Mucosa of rectum (tissue), 2 donors: ENCODE data around the gene NUBPL.

Source experiments
- H3K27ac ChIP-seq, 2 donors: one replicate each; pipeline ENCODE4 v1.7.0; 2013; ENCODE audit warnings: inconsistent platforms in 2 of 2, low read depth in 2 of 2, low read length in 2 of 2
- H3K27me3 ChIP-seq, 2 donors: one replicate each; pipeline ENCODE4 v1.7.0; 2013; ENCODE audit warnings: low read length in 2 of 2; ENCODE audit not compliant: control insufficient read depth in 2 of 2, insufficient read depth in 2 of 2
- H3K36me3 ChIP-seq, 2 donors: one replicate each; pipeline ENCODE4 v1.7.0; 2013; ENCODE audit warnings: low read length in 2 of 2; ENCODE audit not compliant: control insufficient read depth in 2 of 2, insufficient read depth in 2 of 2
- H3K4me1 ChIP-seq, 2 donors: one replicate each; pipeline ENCODE4 v1.7.0; 2013; ENCODE audit warnings: low read length in 2 of 2, mild to moderate bottlenecking in 1 of 2; ENCODE audit not compliant: control insufficient read depth in 2 of 2, insufficient read depth in 2 of 2
- H3K4me3 ChIP-seq, 2 donors: one replicate each; pipeline ENCODE4 v1.7.0; 2013; ENCODE audit warnings: low read length in 2 of 2
- H3K9ac ChIP-seq, 2 donors: one replicate each; pipeline ENCODE4 v1.7.0; 2013; ENCODE audit warnings: low read length in 2 of 2, low read depth in 1 of 2, mild to moderate bottlenecking in 1 of 2
- H3K9me3 ChIP-seq, 2 donors: one replicate each; pipeline ENCODE4 v1.7.0; 2013; ENCODE audit warnings: low read length in 2 of 2; ENCODE audit not compliant: control insufficient read depth in 2 of 2
- donor health status: healthy.
- donor health status: Normal muscosa, but diverticular disease.

Gene NUBPL

DNA sequence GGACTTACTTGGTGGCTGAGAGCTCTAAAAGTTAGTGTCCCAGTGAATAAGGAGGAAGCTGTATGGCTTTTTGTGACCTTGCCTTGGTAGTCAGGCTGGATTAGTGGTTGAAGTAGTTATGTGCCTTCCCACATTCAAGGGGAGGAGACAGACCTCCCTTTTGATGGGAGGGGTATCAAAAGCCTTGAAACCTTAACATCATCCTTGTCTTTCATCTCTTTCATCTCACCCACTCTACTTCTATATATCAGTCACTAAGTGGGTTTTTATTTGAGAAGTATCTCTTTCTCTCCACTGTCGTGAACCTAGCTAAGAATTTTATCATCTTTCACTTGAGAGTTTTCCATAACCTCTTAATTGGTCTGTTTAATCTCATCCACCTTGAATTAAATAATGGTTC, 15.7 kb downstream of the NUBPL start:
- H3K36me3 ChIP-seq: no peaks in the 10 kb centered on the region
- H3K4me3 ChIP-seq: no peak overlapping the region
- H3K27ac ChIP-seq: no peak overlapping the region
- H3K4me1 ChIP-seq: no peaks in the 10 kb centered on the region
- no peaks in the 10 kb centered on the region for H3K9me3 ChIP-seq
- no peaks in the 10 kb centered on the region for H3K27me3 ChIP-seq
- H3K9ac ChIP-seq: no peak overlapping the region

DNA sequence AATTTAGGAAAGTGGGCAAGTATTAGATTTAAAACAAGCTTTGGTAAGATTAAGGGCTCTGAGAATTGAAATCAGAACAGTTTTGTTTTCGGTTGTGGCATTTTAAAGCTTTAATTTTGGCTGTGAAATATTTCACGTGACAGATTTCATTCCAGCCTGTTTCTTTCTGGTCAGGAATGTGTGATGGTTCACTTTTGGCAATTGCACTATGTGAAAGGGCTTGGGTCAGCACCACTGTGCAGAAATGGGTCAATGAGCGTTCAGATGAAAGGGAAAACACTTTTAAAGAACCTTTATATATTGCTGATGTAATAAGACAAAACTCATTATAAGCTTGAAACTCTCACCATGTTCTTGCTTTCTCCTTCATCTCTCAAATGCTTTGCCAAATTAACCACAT, 17.1 kb downstream of the NUBPL start:
- Histone ChIP-seq H3K27me3 (no peaks in the 10 kb centered on the region), H3K27ac (no peak overlapping the region), H3K9ac (no peak overlapping the region), H3K4me3 (no peak overlapping the region), H3K36me3 (no peaks in the 10 kb centered on the region), H3K4me1 (no peaks in the 10 kb centered on the region), H3K9me3 (no peaks in the 10 kb centered on the region)

DNA sequence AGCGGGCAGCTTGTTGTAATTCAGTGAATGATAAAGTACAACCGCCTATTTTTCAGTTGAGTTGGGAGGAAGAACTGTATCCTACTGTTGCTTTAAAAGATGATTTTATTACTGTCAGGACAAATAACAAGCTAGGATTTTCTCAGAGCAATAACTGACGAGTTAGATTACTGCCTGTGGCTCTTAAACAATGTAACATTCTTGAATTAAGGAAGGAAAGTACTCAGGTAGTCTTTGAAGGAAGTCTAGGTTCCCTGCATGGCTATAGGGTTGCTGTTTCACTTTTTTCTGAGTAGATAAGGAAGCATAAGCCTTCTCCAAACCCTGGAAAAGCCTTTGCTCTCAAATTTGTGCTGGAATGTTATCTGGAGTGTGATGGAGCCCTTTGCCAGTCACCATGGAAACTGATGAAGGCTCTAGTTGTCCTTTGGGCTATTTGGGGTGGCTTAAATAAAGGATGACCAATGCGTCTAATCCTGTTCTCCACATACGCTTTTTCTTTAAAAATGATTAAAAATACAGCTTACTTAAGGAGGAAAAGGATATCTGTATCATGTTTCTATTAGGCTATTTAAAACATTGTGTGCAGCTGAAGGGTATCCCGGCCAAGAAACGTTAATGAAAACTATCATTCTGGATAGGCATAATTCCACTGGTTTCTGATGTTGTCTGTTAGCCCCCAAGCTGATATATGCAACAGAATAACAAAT, 17.7 kb downstream of the NUBPL start:
- no peak overlapping the region for H3K9ac ChIP-seq
- no peak overlapping the region for H3K27ac ChIP-seq
- no peaks in the 10 kb centered on the region for H3K36me3 ChIP-seq
- H3K4me1 ChIP-seq: no peaks in the 10 kb centered on the region
- no peaks in the 10 kb centered on the region for H3K27me3 ChIP-seq
- H3K4me3 ChIP-seq: no peak overlapping the region
- no peaks in the 10 kb centered on the region for H3K9me3 ChIP-seq

DNA sequence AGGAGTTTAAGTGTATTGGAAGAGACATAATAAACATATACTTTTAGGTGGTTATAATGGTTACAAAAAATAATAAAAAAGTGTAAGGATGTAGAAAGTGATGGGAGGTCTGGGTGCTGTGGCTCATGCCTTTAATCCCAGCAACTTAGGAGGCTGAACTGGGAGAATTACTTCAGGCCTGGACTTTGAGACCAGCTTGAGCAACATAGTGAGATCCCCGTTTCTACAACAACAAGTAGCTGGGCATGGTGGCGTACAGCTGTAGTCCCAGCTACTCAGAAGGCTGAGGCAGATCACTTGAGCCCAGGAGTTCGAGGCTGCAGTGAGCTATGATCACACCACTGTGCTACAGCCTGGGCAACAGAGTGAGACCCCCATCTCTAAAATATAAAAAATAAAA, 19.0 kb downstream of the NUBPL start:
- Histone ChIP-seq H3K27ac (no peak overlapping the region), H3K4me1 (no peaks in the 10 kb centered on the region), H3K9me3 (no peaks in the 10 kb centered on the region), H3K27me3 (no peaks in the 10 kb centered on the region), H3K36me3 (no peaks in the 10 kb centered on the region), H3K4me3 (no peak overlapping the region), H3K9ac (no peak overlapping the region)

DNA sequence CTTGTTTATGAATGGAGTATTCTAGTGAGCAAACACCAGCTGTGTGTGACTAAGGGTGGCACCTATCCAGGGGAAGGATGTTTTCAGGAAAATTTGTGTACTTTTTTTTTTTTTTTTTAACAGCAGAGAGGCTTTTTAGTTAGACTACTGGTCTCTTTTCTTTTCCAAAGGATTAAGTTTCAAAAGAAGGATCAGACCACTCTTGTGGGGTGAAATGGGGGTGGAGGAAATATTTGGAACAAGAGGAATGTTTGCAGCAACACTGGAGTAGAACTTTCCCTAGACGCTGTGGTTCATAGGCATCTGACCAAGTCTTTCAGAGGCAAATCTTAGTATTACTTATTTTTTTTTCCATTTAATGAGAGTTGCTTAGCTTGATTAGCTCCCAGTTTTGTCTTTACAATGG, 21.1 kb downstream of the NUBPL start:
- no peaks in the 10 kb centered on the region for H3K9me3 ChIP-seq
- H3K27me3 ChIP-seq: no peaks in the 10 kb centered on the region
- H3K9ac ChIP-seq: no peak overlapping the region
- no peak overlapping the region for H3K27ac ChIP-seq
- H3K36me3 ChIP-seq: no peaks in the 10 kb centered on the region
- no peak overlapping the region for H3K4me3 ChIP-seq
- H3K4me1 ChIP-seq: no peaks in the 10 kb centered on the region

DNA sequence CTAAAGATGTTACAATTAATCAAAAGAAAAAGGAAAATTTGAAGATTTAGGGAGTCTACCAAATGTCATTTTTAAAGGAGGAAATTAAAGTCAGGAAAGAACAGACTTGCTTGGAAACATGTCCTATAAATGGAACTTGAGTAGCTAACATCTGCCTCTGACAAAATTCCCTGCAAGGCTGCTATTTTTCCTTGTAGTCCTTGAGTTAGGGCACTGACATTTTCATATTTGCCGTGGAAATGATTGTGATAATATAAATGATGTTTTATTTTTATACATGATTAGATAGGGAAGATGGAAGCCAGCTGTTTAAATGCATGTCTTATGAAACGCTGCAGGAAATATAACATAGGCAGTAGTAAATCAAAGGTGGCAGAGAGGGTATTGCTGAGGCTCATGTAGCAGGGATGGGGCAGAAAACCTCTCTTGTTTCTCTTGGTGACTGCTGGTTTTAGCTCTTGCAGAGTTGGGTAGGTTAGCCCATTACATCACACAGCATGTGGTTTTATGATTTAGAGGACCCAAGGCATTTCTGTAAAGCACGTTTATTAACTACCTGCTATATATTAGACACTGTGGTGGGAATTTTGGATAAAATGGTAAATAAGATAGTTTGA, 21.7 kb downstream of the NUBPL start:
- H3K4me1 ChIP-seq: no peaks in the 10 kb centered on the region
- no peaks in the 10 kb centered on the region for H3K27me3 ChIP-seq
- H3K36me3 ChIP-seq: no peaks in the 10 kb centered on the region
- H3K9ac ChIP-seq: no peak overlapping the region
- no peaks in the 10 kb centered on the region for H3K9me3 ChIP-seq
- H3K27ac ChIP-seq: no peak overlapping the region
- H3K4me3 ChIP-seq: no peak overlapping the region

DNA sequence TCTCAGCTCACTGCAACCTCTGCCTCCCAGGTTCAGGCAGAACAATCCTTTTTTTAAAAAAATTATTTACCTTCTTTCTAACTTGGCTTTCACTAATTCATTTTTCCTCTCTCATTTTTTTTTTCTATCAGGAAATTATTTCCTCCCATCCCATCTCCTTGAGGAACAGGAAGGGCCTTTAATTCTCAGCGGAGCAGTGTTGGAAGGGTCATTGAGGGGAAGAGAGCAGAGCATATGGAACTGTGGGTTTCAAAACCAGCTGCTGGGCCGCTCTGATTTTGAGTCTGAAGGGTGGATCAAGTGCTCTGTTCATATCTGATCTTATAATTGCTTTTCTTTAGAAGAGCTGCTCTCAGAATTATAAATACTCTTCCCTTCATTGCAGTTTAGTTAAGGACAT, 29.0 kb downstream of the NUBPL start:
- H3K4me3 ChIP-seq: no peak overlapping the region
- no peaks in the 10 kb centered on the region for H3K27me3 ChIP-seq
- H3K4me1 ChIP-seq: no peaks in the 10 kb centered on the region
- no peak overlapping the region for H3K27ac ChIP-seq
- no peaks in the 10 kb centered on the region for H3K36me3 ChIP-seq
- no peak overlapping the region for H3K9ac ChIP-seq
- no peaks in the 10 kb centered on the region for H3K9me3 ChIP-seq

- Histone ChIP-seq H3K27me3 (no peaks in the 10 kb centered on the region), H3K36me3 (no peaks in the 10 kb centered on the region), H3K4me1 (no peaks in the 10 kb centered on the region), H3K4me3 (no peak overlapping the region), H3K27ac (no peak overlapping the region), H3K9me3 (no peaks in the 10 kb centered on the region), H3K9ac (no peak overlapping the region)
Observed at GRCh38 chr14:31592122-31592521, 30.9 kb downstream of the NUBPL start.

DNA sequence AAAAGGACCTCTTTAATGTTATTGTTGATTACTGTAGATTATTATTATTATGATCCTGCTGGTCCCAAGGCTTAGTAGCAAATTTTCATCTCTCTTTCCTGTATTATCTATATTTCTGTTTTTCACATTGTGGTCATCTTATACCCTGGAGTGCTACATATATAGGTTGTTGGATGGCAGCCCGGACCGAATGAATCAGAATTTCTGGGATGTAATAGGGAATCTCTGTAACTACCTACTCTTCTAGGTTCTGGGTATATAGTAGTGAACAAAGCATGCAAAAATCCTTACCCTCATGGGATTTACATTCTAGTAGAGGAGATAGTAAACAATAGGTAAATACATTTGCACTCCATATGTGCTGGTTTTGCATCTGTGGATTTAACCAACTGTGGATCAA, 31.4 kb downstream of the NUBPL start:
- H3K27ac ChIP-seq: no peak overlapping the region
- no peak overlapping the region for H3K9ac ChIP-seq
- H3K4me3 ChIP-seq: no peak overlapping the region
- H3K27me3 ChIP-seq: no peaks in the 10 kb centered on the region
- no peaks in the 10 kb centered on the region for H3K9me3 ChIP-seq
- H3K36me3 ChIP-seq: no peaks in the 10 kb centered on the region
- H3K4me1 ChIP-seq: no peaks in the 10 kb centered on the region

DNA sequence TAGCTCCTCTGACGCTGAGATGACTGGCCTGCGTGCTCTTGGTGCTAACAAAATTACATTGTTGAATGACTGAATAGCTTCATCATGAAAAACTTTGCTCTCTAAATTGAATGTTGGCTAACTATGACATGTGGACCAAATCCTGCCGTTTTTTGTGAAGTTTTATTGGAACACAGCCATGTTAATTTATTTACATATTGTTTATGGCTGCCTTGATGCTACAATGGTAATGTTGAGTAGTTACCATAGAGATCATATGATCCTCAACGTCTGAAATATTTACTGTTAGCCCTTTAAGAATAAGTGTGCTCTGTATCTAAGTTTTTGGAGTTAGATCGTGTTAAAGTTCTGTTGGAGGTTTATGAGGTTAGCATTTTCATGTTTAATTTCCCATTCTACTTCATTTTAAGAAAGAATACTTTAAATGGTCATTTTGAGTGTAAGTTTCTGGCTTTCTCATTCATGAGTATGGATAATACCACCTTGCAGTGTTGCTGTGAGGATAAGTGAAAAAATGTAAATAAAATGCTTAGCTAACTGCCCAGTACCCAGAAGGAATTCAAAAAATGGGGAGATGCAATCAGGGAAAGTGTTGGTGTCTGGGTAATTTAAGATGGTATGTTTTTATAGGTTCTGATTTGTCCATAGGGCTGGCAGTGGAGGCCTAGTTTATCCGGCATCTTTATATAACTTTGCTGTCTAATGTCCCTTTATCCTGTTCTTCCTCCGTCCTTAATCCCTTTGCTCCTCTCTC, 35.3 kb downstream of the NUBPL start:
- no peak overlapping the region for H3K27ac ChIP-seq
- H3K9me3 ChIP-seq: no peaks in the 10 kb centered on the region
- no peaks in the 10 kb centered on the region for H3K4me1 ChIP-seq
- peaks cover 4 to 5% of the 10 kb centered on the region in 2 donors for H3K36me3 ChIP-seq
- no peak overlapping the region for H3K4me3 ChIP-seq
- no peak overlapping the region for H3K9ac ChIP-seq
- no peaks in the 10 kb centered on the region for H3K27me3 ChIP-seq
